Measurements from ENCODE around the gene ITPR3. TPM values are rescaled to one million over a fixed set of nuclear protein-coding genes. Genes with fewer than 3 reads are reported as not detected.

The ITPR3 gene
- polyA plus RNA-seq, 1 of the 3 experiments (the other 2 are of a cell fraction), result 8.1 TPM

DNA sequence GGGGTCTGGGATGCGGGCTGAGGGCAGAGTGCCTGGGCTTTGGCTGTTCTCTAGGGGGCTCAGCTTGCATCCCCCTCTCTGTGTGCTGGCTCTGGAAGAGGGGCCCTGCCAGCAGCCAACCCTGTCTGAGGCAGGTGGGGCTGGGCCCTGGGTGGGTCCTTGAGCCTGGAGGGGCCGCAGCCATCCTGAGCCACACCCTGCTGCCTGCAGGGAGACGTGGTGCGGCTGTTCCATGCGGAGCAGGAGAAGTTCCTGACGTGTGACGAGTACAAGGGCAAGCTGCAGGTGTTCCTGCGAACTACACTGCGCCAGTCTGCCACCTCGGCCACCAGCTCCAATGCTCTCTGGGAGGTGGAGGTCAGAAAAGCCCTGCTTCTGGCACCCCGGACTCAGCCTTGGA lies 41.2 kb downstream of the ITPR3 start:
- H3K9ac ChIP-seq, result no peak overlapping the region
- POLR2A ChIA-PET, result no interaction called here
- H3K36me3 ChIP-seq (replicated peaks in 1 of 2; ENCODE audit: control insufficient read depth in 1 of 2, insufficient read depth in 2 of 2, low read length in 1 of 2), result no peaks in the 10 kb centered on the region

More for the DNA sequence above, 41.2 kb downstream of the ITPR3 start:
- no peak for TF ChIP-seq USF2 (IDR thresholded peaks at IDR 0.05; ENCODE audit: borderline replicate concordance, low read depth, low read length)
- no peak for TF ChIP-seq RCOR1 (IDR thresholded peaks at IDR 0.05; ENCODE audit: low read length)
- no peak for TF ChIP-seq FOXM1 (IDR thresholded peaks at IDR 0.05; ENCODE audit: low read depth)
- no peak for TF ChIP-seq ELF1 (IDR thresholded peaks at IDR 0.05)
- TF ChIP-seq GABPA (IDR thresholded peaks at IDR 0.05; ENCODE audit: low read depth), result no peak
- no peak for TF ChIP-seq RFX5 (IDR thresholded peaks at IDR 0.05; ENCODE audit: low read length)
- no peak for TF ChIP-seq RAD21 (IDR thresholded peaks at IDR 0.05; ENCODE audit: low read length)
- TF ChIP-seq, protein P1, sequence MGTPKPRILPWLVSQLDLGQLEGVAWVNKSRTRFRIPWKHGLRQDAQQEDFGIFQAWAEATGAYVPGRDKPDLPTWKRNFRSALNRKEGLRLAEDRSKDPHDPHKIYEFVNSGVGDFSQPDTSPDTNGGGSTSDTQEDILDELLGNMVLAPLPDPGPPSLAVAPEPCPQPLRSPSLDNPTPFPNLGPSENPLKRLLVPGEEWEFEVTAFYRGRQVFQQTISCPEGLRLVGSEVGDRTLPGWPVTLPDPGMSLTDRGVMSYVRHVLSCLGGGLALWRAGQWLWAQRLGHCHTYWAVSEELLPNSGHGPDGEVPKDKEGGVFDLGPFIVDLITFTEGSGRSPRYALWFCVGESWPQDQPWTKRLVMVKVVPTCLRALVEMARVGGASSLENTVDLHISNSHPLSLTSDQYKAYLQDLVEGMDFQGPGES (IDR thresholded peaks at IDR 0.05; ENCODE audit: low read depth, low read length), result no peak
- TF ChIP-seq SIN3A (IDR thresholded peaks at IDR 0.05; ENCODE audit: borderline replicate concordance, low read depth, low read length), result no peak
- no peak for TF ChIP-seq CTCF (IDR thresholded peaks at IDR 0.05)
- no peak for TF ChIP-seq POLR2AphosphoS5 (IDR thresholded peaks at IDR 0.05; ENCODE audit: low read depth, low read length)
- no peak for TF ChIP-seq CHD2 (IDR thresholded peaks at IDR 0.05; ENCODE audit: low read length, partially characterized antibody)
- TF ChIP-seq MAX (IDR thresholded peaks at IDR 0.05; ENCODE audit: low read depth), result no peak
- no peak for TF ChIP-seq FOSL2 (IDR thresholded peaks at IDR 0.05; ENCODE audit: borderline replicate concordance, low read depth)
- TF ChIP-seq YY1 (IDR thresholded peaks at IDR 0.05; ENCODE audit: low read depth), result no peak
- no peak overlapping the region for H3K4me2 ChIP-seq
- no peak for DNase-seq
- no peak overlapping the region for H3K27ac ChIP-seq (ENCODE audit: low read depth in 2 of 2, low read length in 1 of 2)
- CTCF ChIA-PET, result interaction anchor here (0.7 to 2.2 kb wide), 2 partner anchors 11 to 49 kb away, joined by 3 to 7 read pairs; partner anchors contain the start of gene UQCC2
- WGBS (ENCODE audit: low lambda C conversion rate), result 96% methylated on average over 8 of the region's 11 CpGs
- no peaks in the 10 kb centered on the region for H3K79me2 ChIP-seq (ENCODE audit: insufficient read depth)
- H3K9me3 ChIP-seq, result no peaks in the 10 kb centered on the region
- no peaks in the 10 kb centered on the region for H3F3A ChIP-seq (replicated peaks; ENCODE audit: insufficient read depth)
- H4K20me1 ChIP-seq (ENCODE audit: insufficient read depth), result no peaks in the 10 kb centered on the region
- H3K4me3 ChIP-seq (ENCODE audit: low read depth in 2 of 2, low read length in 1 of 2), result no peak overlapping the region
- H2AFZ ChIP-seq (ENCODE audit: low read depth), result no peak overlapping the region
- no peaks in the 10 kb centered on the region for H3K27me3 ChIP-seq (ENCODE audit: insufficient read depth)
- H3K4me1 ChIP-seq (ENCODE audit: control insufficient read depth in 1 of 2, insufficient read depth in 2 of 2, low read depth in 1 of 2, low read length in 1 of 2), result peaks cover 0 to 4% of the 10 kb centered on the region in 2 experiments; a peak in 1 of 4 replicates
- no peaks in the 10 kb centered on the region for H3K9me2 ChIP-seq
